Measurements from ENCODE around the gene ZNF844.

DNA sequence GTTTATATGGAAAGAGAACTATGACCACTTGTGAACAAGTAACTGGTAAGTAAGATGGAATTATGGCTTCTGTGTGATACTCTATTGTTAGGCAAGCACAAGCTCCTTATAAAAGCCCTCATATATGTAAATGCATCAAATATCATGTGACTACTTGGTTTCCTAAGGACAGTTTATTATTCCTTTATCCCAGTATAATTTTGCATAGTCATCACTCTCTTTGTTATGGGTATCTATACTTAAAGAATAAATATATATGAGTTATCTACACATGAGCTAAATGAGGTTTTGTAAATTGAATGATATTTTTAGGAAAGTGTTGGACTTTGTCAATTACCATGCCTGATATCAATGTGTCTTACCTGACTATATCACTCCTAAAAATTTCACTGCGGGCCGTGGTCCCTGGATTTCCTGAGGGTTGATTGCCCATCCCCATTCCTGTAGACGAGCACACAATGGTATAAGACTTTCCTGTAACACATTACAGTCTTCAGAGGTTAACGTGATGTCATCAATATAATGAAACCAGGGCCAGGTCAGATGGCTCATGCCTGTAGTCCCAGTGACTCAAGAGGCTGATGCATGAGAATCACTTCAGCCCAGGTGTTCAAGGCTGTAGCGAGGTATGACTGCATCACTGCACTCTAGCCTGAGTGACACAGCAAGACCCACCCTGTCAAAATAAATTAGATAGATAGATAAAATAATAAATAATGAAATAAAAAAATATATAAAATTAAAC lies 20.7 kb downstream of the ZNF844 start:
- TF ChIP-seq CTCF (IDR thresholded peaks at IDR 0.05) (no peak), POLR2A (IDR thresholded peaks at IDR 0.05) (no peak)

Measured in uterus (tissue), 2 donors.